Loucy (cell line): ENCODE data around the gene CEP85L.

Source experiments
- H2AFZ ChIP-seq: fragments of 200-600 bp; sonication (generic); 2 replicates; pipeline ENCODE4 v1.6.0; 2016; ENCODE audit warnings: antibody characterized with exemption, mild to moderate bottlenecking, low read length, moderate library complexity
- H3F3A ChIP-seq: fragments of 200-600 bp; 2 replicates; pipeline ENCODE4 v1.6.0; 2016; ENCODE audit warnings: antibody characterized with exemption, low read depth, mild to moderate bottlenecking
- H3K27me3 ChIP-seq: fragments of 200-600 bp; sonication (generic); 2 replicates; pipeline ENCODE4 v1.6.1; 2014; ENCODE audit warnings: low read length, mild to moderate bottlenecking; ENCODE audit not compliant: insufficient read depth, poor library complexity, severe bottlenecking
- H3K36me3 ChIP-seq: fragments of 200-600 bp; sonication (generic); 2 replicates; pipeline ENCODE4 v1.6.1; 2016; ENCODE audit warnings: low read length; ENCODE audit not compliant: insufficient read depth
- H3K4me1 ChIP-seq: fragments of 200-600 bp; sonication (generic); 2 replicates; pipeline ENCODE4 v1.5.1; 2014; ENCODE audit warnings: low read length, mild to moderate bottlenecking; ENCODE audit not compliant: insufficient read depth, poor library complexity, severe bottlenecking
- H3K4me2 ChIP-seq: fragments of 200-600 bp; sonication (generic); 2 replicates; pipeline ENCODE4 v1.6.0; 2014; ENCODE audit warnings: antibody characterized with exemption, low read length, low read depth, mild to moderate bottlenecking; ENCODE audit not compliant: poor library complexity, severe bottlenecking
- H3K4me3 ChIP-seq: fragments of 200-600 bp; sonication (generic); 2 replicates; pipeline ENCODE4 v1.5.1; 2014; ENCODE audit warnings: low read length, mild to moderate bottlenecking, mixed read lengths; ENCODE audit not compliant: poor library complexity, severe bottlenecking
- H3K79me2 ChIP-seq: fragments of 200-600 bp; sonication (generic); 2 replicates; pipeline ENCODE4 v1.6.1; 2014; ENCODE audit warnings: low read length; ENCODE audit not compliant: insufficient read depth
- H3K9ac ChIP-seq: fragments of 200-600 bp; sonication (generic); 2 replicates; pipeline ENCODE4 v1.6.0; 2014; ENCODE audit warnings: mild to moderate bottlenecking, low read depth, low read length, moderate library complexity; ENCODE audit not compliant: poor library complexity, severe bottlenecking
- H3K9me2 ChIP-seq: fragments of 200-600 bp; sonication (generic); replicated peaks from 2 replicates; pipeline ENCODE4 v1.6.1; 2016; ENCODE audit warnings: low read depth, low read length, mixed read lengths
- H3K9me3 ChIP-seq: fragments of 200-600 bp; sonication (generic); 2 replicates; pipeline ENCODE4 v1.6.1; 2014; ENCODE audit warnings: mild to moderate bottlenecking, antibody characterized with exemption, low read length, low read depth; ENCODE audit not compliant: insufficient read depth
- H4K20me1 ChIP-seq: fragments of 200-600 bp; sonication (generic); 2 replicates; pipeline ENCODE4 v1.6.0; 2014; ENCODE audit warnings: antibody characterized with exemption, low read length, mild to moderate bottlenecking; ENCODE audit not compliant: insufficient read depth, poor library complexity, severe bottlenecking
- CTCF ChIP-seq: fragments of 200-600 bp; sonication (generic); conservative IDR thresholded peaks from 2 replicates; pipeline ENCODE4 v1.5.1; 2014; ENCODE audit warnings: mild to moderate bottlenecking, antibody characterized with exemption, low read length
- EZH2phosphoT487 ChIP-seq: fragments of 200-600 bp; IDR thresholded peaks from 2 replicates; pipeline ENCODE4 v1.6.1; 2018; ENCODE audit warnings: antibody characterized with exemption, mild to moderate bottlenecking, moderate library complexity, borderline replicate concordance

CEP85L gene

GRCh38 chr6:118683881-118684872 lies 32.8 kb upstream of the CEP85L start:
- TF ChIP-seq EZH2phosphoT487 = no peak
- TF ChIP-seq CTCF = no peak
- no peak overlapping the region for H3K9ac ChIP-seq
- H3K79me2 ChIP-seq = peaks cover 29% of the 10 kb centered on the region; the same call in 1 of the 2 replicates
- no peaks in the 10 kb centered on the region for H3K27me3 ChIP-seq
- no peak overlapping the region for H3K4me2 ChIP-seq
- H3K4me1 ChIP-seq = peaks cover 24% of the 10 kb centered on the region
- H3K36me3 ChIP-seq = no peaks in the 10 kb centered on the region
- no peaks in the 10 kb centered on the region for H3K9me2 ChIP-seq
- H3F3A ChIP-seq = 0 out of 2 replicates have a peak, but pooled peaks cover 5% of the 10 kb centered on the region
- H4K20me1 ChIP-seq = peaks cover 6% of the 10 kb centered on the region
- no peak overlapping the region for H2AFZ ChIP-seq
- no peak overlapping the region for H3K4me3 ChIP-seq
- no peaks in the 10 kb centered on the region for H3K9me3 ChIP-seq

- Histone ChIP-seq H3K79me2 (peaks cover 38% of the 10 kb centered on the region; the same call in 1 of the 2 replicates), H4K20me1 (peaks cover 12% of the 10 kb centered on the region), H3K27me3 (no peaks in the 10 kb centered on the region), H3K9me2 (no peaks in the 10 kb centered on the region), H2AFZ (no peak overlapping the region), H3K4me1 (peaks cover 26% of the 10 kb centered on the region), H3F3A (0 out of 2 replicates have a peak, but pooled peaks cover 5% of the 10 kb centered on the region), H3K9me3 (no peaks in the 10 kb centered on the region), H3K36me3 (no peaks in the 10 kb centered on the region), H3K9ac (no peak overlapping the region), H3K4me2 (no peak overlapping the region), H3K4me3 (no peak overlapping the region)
- no peak for TF ChIP-seq EZH2phosphoT487
- TF ChIP-seq CTCF = no peak
These were observed 29.2 kb upstream of the CEP85L start for GRCh38 chr6:118680452-118681095.

- Histone ChIP-seq H3K4me3 (no peak overlapping the region), H4K20me1 (peaks cover 12% of the 10 kb centered on the region), H3K9me3 (no peaks in the 10 kb centered on the region), H3K9me2 (no peaks in the 10 kb centered on the region), H2AFZ (no peak overlapping the region), H3K9ac (no peak overlapping the region), H3K4me1 (peaks cover 25% of the 10 kb centered on the region), H3K36me3 (no peaks in the 10 kb centered on the region), H3F3A (0 out of 2 replicates have a peak, but pooled peaks cover 5% of the 10 kb centered on the region), H3K4me2 (peak overlapping the region; percentile 7), H3K27me3 (no peaks in the 10 kb centered on the region), H3K79me2 (peaks cover 43% of the 10 kb centered on the region; the same call in 1 of the 2 replicates)
- no peak for TF ChIP-seq EZH2phosphoT487
- no peak for TF ChIP-seq CTCF
These were observed 28.0 kb upstream of the CEP85L start for GRCh38 chr6:118679327-118679901.
